Neural progenitor cell (in vitro differentiated cells): ENCODE results near the gene OR6B3.

Experiments used
- CTCF ChIP-seq: fragments of 200-600 bp; sonication (generic); IDR thresholded peaks from 2 replicates; pipeline ENCODE4 v1.5.1; 2017; ENCODE audit warnings: antibody characterized with exemption, mild to moderate bottlenecking
- EZH2 ChIP-seq: fragments of 200-600 bp; sonication (generic); IDR thresholded peaks from 2 replicates; pipeline ENCODE4 v1.6.1; 2017; ENCODE audit warnings: antibody characterized with exemption, mild to moderate bottlenecking, moderate library complexity

DNA sequence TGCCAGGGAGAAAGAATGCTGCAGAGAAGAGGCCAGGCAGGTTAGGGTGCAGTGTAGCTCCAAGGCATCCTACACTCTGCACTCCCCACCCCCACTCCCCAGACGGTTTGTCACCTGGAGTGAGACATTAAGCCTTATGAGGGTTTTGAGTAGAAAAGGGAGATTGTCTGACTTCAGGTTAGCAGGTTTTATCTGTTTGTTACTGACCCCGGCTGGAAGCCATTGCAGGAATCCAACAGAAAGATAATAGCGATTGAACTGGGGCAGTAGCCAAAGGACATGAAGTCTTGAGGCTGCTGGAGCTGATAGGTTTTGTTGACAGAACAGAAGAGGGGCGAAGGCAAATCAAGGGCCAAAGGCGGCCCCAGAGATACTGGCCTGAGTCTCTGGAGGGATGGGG is 36.0 kb upstream of the OR6B3 start:
- TF ChIP-seq CTCF (no peak), EZH2 (no peak)
